SK-N-SH (cell line): ENCODE results near the gene TRABD2A. TPM values are rescaled to one million over a fixed set of nuclear protein-coding genes. Genes with fewer than 3 reads are reported as not detected.

Experiments
- CTCF ChIA-PET: fragments of 300-600, 350-600 bp; formaldehyde crosslinking; extraction: SDS; loops from one replicate; lab custom pipeline; 2021; lab: Yijun Ruan, JAX
- POLR2A ChIA-PET: fragments of 350-600 bp; sonication (Branson Sonifier 250); formaldehyde crosslinking; extraction: SDS; loops from one replicate; lab custom pipeline; 2020; ENCODE audit warnings: antibody characterized with exemption, inconsistent platforms; lab: Yijun Ruan, JAX
- DNase-seq: peaks from one replicate; pipeline ENCODE4 v3.0.0; 2012
- H2AFZ ChIP-seq: fragments of 200-600 bp; sonication (generic); 2 replicates; pipeline ENCODE4 v1.8.1; 2016; ENCODE audit warnings: antibody characterized with exemption, mild to moderate bottlenecking, low read depth
- H3F3A ChIP-seq: fragments of 200-600 bp; sonication (generic); replicated peaks from 2 replicates; pipeline ENCODE3; 2016; ENCODE audit warnings: antibody characterized with exemption, mild to moderate bottlenecking; ENCODE audit not compliant: insufficient read depth
- H3K27ac ChIP-seq, 2 experiments: fragments of 200-500 bp in 1 of 2; fragments of 200-600 bp in 1 of 2; sonication (Bioruptor generic) in 1 of 2; sonication (generic), shearing (Covaris generic) in 1 of 2; 2 replicates each; pipeline versions ENCODE4 v1.5.1 to v1.6.1; 2014 to 2016; ENCODE audit warnings: low read depth in 2 of 2, inconsistent platforms in 1 of 2, low read length in 1 of 2, mild to moderate bottlenecking in 1 of 2, mixed read lengths in 1 of 2
- H3K27me3 ChIP-seq: fragments of 200-600 bp; sonication (generic), shearing (Covaris generic); 2 replicates; pipeline ENCODE4 v1.6.1; 2016; ENCODE audit warnings: mixed run types; ENCODE audit not compliant: insufficient read depth
- H3K36me3 ChIP-seq, 2 experiments: fragments of 200-500 bp in 1 of 2; fragments of 200-600 bp in 1 of 2; sonication (Bioruptor generic) in 1 of 2; sonication (generic) in 1 of 2; replicated peaks in 1 of 2; 2 replicates each; pipeline versions ENCODE3 to v1.5.1; 2014 to 2016; ENCODE audit warnings: low read length in 1 of 2, mild to moderate bottlenecking in 1 of 2; ENCODE audit not compliant: insufficient read depth in 2 of 2, control insufficient read depth in 1 of 2
- H3K4me1 ChIP-seq, 2 experiments: fragments of 200-500 bp in 1 of 2; fragments of 200-600 bp in 1 of 2; sonication (Bioruptor generic) in 1 of 2; sonication (generic), shearing (Covaris generic) in 1 of 2; 2 replicates each; pipeline versions ENCODE4 v1.5.1 to v1.6.1; 2014 to 2016; ENCODE audit warnings: low read depth in 1 of 2, low read length in 1 of 2, mixed run types in 1 of 2; ENCODE audit not compliant: insufficient read depth in 2 of 2, control insufficient read depth in 1 of 2
- H3K4me2 ChIP-seq: fragments of 200-600 bp; sonication (generic), shearing (Covaris generic); 2 replicates; pipeline ENCODE4 v1.6.1; 2017; ENCODE audit warnings: mixed run types
- H3K4me3 ChIP-seq, 2 experiments: fragments of 200-500 bp in 1 of 2; fragments of 200-600 bp in 1 of 2; sonication (Bioruptor generic) in 1 of 2; sonication (generic), shearing (Covaris generic) in 1 of 2; 2 replicates each; pipeline versions ENCODE4 v1.5.1 to v1.8.1; 2014 to 2016; ENCODE audit warnings: low read depth in 2 of 2, inconsistent platforms in 1 of 2, low read length in 1 of 2, mild to moderate bottlenecking in 1 of 2, mixed read lengths in 1 of 2, moderate library complexity in 1 of 2
- H3K79me2 ChIP-seq: fragments of 200-600 bp; sonication (generic); 2 replicates; pipeline ENCODE4 v1.8.1; 2017; ENCODE audit warnings: mild to moderate bottlenecking; ENCODE audit not compliant: insufficient read depth
- H3K9ac ChIP-seq: fragments of 200-600 bp; sonication (generic); 2 replicates; pipeline ENCODE4 v1.6.1; 2017; ENCODE audit warnings: mixed run types
- H3K9me2 ChIP-seq: fragments of 200-600 bp; sonication (generic); 2 replicates; pipeline ENCODE4 v1.6.1; 2017; ENCODE audit warnings: mixed run types
- H3K9me3 ChIP-seq: fragments of 200-600 bp; sonication (generic); 2 replicates; pipeline ENCODE4 v1.6.1; 2017; ENCODE audit warnings: mixed run types, mild to moderate bottlenecking, moderate library complexity
- H4K20me1 ChIP-seq: fragments of 200-600 bp; sonication (generic); 2 replicates; pipeline ENCODE4 v1.6.1; 2017; ENCODE audit warnings: mild to moderate bottlenecking, mixed run types; ENCODE audit not compliant: insufficient read depth
- CTCF ChIP-seq: fragments of 200-600 bp; sonication (generic); IDR thresholded peaks from 2 replicates; pipeline ENCODE4 v1.6.1; 2017; ENCODE audit warnings: antibody characterized with exemption, mild to moderate bottlenecking, moderate library complexity
- FOXM1 ChIP-seq: IDR thresholded peaks from 2 replicates; pipeline ENCODE4 v1.4.0; 2012; ENCODE audit warnings: low read depth, mild to moderate bottlenecking
- GABPA ChIP-seq: IDR thresholded peaks from 2 replicates; pipeline ENCODE4 v1.4.0; 2012; ENCODE audit warnings: low read depth, mild to moderate bottlenecking
- GATA2 ChIP-seq: sonication (generic); formaldehyde crosslinking; IDR thresholded peaks from 2 replicates; pipeline ENCODE4 v1.5.0; 2020; ENCODE audit warnings: mild to moderate bottlenecking, missing genetic modification reagents
- JUND ChIP-seq: IDR thresholded peaks from 2 replicates; pipeline ENCODE4 v1.4.0; 2012
- MEF2A ChIP-seq: IDR thresholded peaks from 2 replicates; pipeline ENCODE4 v1.4.0; 2012; ENCODE audit warnings: low read depth, borderline replicate concordance
- MXI1 ChIP-seq: IDR thresholded peaks from 2 replicates; pipeline ENCODE4 v1.6.1; 2012; ENCODE audit warnings: mild to moderate bottlenecking, low read depth, low read length, improper control_type of control experiment
- NRF1 ChIP-seq: IDR thresholded peaks from 2 replicates; pipeline ENCODE4 v1.6.1; 2012; ENCODE audit warnings: low read depth, mild to moderate bottlenecking, low read length
- RAD21 ChIP-seq: IDR thresholded peaks from 2 replicates; pipeline ENCODE4 v1.6.1; 2012; ENCODE audit warnings: mild to moderate bottlenecking, low read length
- SIN3A ChIP-seq: IDR thresholded peaks from 2 replicates; pipeline ENCODE4 v1.6.1; 2012; ENCODE audit warnings: low read depth, mild to moderate bottlenecking, low read length, moderate library complexity, borderline replicate concordance
- SMC3 ChIP-seq: IDR thresholded peaks from 2 replicates; pipeline ENCODE4 v1.6.1; 2012; ENCODE audit warnings: low read depth, low read length, improper control_type of control experiment
- TAF1 ChIP-seq: IDR thresholded peaks from 2 replicates; pipeline ENCODE4 v1.6.1; 2012; ENCODE audit warnings: low read depth, mild to moderate bottlenecking, low read length, moderate library complexity, borderline replicate concordance
- YY1 ChIP-seq: IDR thresholded peaks from 2 replicates; pipeline ENCODE4 v1.4.0; 2012; ENCODE audit warnings: low read depth, mild to moderate bottlenecking
- WGBS: methylation state at CpG from one replicate; pipeline ENCODE4 v1.1.6; 2017; ENCODE audit warnings: low lambda C conversion rate; 5-methylcytosine and 5-hydroxymethylcytosine counted together
- polyA plus RNA-seq, 3 experiments: library from polyadenylated mRNA; depleted of rRNA; stranded (reverse); fragments of >200 nt; gene quantifications; 2 replicates each; pipeline ENCODE4 v1.2.3, GENCODE V29; 2012

Gene TRABD2A
- polyA plus RNA-seq, 1 of the 3 experiments (the other 2 are of a cell fraction) = 3.0 TPM

- Histone ChIP-seq H3F3A (peaks cover 5% of the 10 kb centered on the region), H3K36me3 (no peaks in the 10 kb centered on the region), H3K79me2 (no peaks in the 10 kb centered on the region), H3K9me2 (no peaks in the 10 kb centered on the region), H3K27ac (no peak overlapping the region), H4K20me1 (no peaks in the 10 kb centered on the region), H3K4me2 (0 out of 2 replicates have a peak overlapping the region, but pooled peaks have one; percentile 8), H3K9ac (no peak overlapping the region), H2AFZ (peak overlapping the region; percentile 76), H3K4me1 (no peaks in the 10 kb centered on the region), H3K27me3 (no peaks in the 10 kb centered on the region), H3K9me3 (no peaks in the 10 kb centered on the region), H3K4me3 (no peak overlapping the region)
- TF ChIP-seq MXI1 = no peak
- no peak for TF ChIP-seq CTCF
- CTCF ChIA-PET = interaction anchor here (1.0 to 2.5 kb wide), 2 partner anchors 10 to 37 kb away, joined by 3 to 7 read pairs; no protein-coding TSS in a partner anchor
- POLR2A ChIA-PET = no interaction called here
- 72% methylated on average over 6 of the region's 6 CpGs for WGBS
- no peak for DNase-seq
Observed at GRCh38 chr2:84888401-84889276, 7.8 kb upstream of the TRABD2A start.

- no peak overlapping the region for H3K4me3 ChIP-seq
- H3K27me3 ChIP-seq = no peaks in the 10 kb centered on the region
- no peaks in the 10 kb centered on the region for H4K20me1 ChIP-seq
- no peak overlapping the region for H3K27ac ChIP-seq
- WGBS = 80% methylated on average over 4 of the region's 6 CpGs
- H3K36me3 ChIP-seq = no peaks in the 10 kb centered on the region
- H3K9me2 ChIP-seq = no peaks in the 10 kb centered on the region
- ChIA-PET CTCF (interaction anchor here (1.0 to 1.1 kb wide), 2 partner anchors 39 to 41 kb away, joined by 3 to 8 read pairs; no protein-coding TSS in a partner anchor), POLR2A (no interaction called here)
- no peak for TF ChIP-seq MXI1
- no peak for TF ChIP-seq GATA2 (CRISPR knock-in tag)
- no peak for TF ChIP-seq SMC3
- TF ChIP-seq YY1 = no peak
- no peak for TF ChIP-seq FOXM1
- peaks cover 3% of the 10 kb centered on the region for H3F3A ChIP-seq
- H3K4me2 ChIP-seq = no peak overlapping the region
- no peaks in the 10 kb centered on the region for H3K79me2 ChIP-seq
- no peaks in the 10 kb centered on the region; a peak in 2 of 4 replicates for H3K4me1 ChIP-seq
- H3K9ac ChIP-seq = no peak overlapping the region
- no peak overlapping the region for H2AFZ ChIP-seq
- no peaks in the 10 kb centered on the region for H3K9me3 ChIP-seq
- no peak for DNase-seq
Observed at GRCh38 chr2:84886791-84887190, 5.9 kb upstream of the TRABD2A start.

GRCh38 chr2:84885111-84885510, 4.2 kb upstream of the TRABD2A start:
- no peaks in the 10 kb centered on the region for H3F3A ChIP-seq
- 90% methylated on average over 2 of the region's 2 CpGs for WGBS
- H3K9me3 ChIP-seq = no peaks in the 10 kb centered on the region
- ChIA-PET CTCF (interaction anchor here (0.9 kb wide), 1 partner anchor 17 kb away, joined by 3 read pairs; no protein-coding TSS in a partner anchor), POLR2A (no interaction called here)
- no peaks in the 10 kb centered on the region for H4K20me1 ChIP-seq
- H3K4me3 ChIP-seq = no peak overlapping the region
- H3K4me2 ChIP-seq = no peak overlapping the region
- no peaks in the 10 kb centered on the region for H3K79me2 ChIP-seq
- peaks cover 8% of the 10 kb centered on the region for H3K27me3 ChIP-seq
- H3K9me2 ChIP-seq = no peaks in the 10 kb centered on the region
- H3K36me3 ChIP-seq = no peaks in the 10 kb centered on the region
- H2AFZ ChIP-seq = no peak overlapping the region
- H3K4me1 ChIP-seq = peaks cover 2 to 11% of the 10 kb centered on the region in 2 experiments; a peak in 3 of 4 replicates
- DNase-seq = no peak
- H3K27ac ChIP-seq = no peak overlapping the region
- H3K9ac ChIP-seq = no peak overlapping the region
- TF ChIP-seq RAD21 = no peak
- TF ChIP-seq MEF2A = no peak
- TF ChIP-seq YY1 = no peak
- TF ChIP-seq GABPA = no peak
- no peak for TF ChIP-seq TAF1
- TF ChIP-seq SIN3A = no peak
- TF ChIP-seq NRF1 = no peak
- TF ChIP-seq JUND = no peak
- TF ChIP-seq CTCF = no peak
